SU-DHL-6 (cell line): ENCODE measurements around the gene IFITM5.

ENCODE experiments used
- EZH2phosphoT487 ChIP-seq: fragments of 200-600 bp; sonication (generic), shearing (Covaris generic); conservative IDR thresholded peaks from 2 replicates; pipeline ENCODE4 v1.6.1; 2018; ENCODE audit warnings: mild to moderate bottlenecking, antibody characterized with exemption, low read length, moderate library complexity, mixed read lengths
- TF ChIP-seq, protein P1 (sequence below): fragments of 200-600 bp; sonication (generic); IDR thresholded peaks from one replicate; pipeline ENCODE4 v1.5.1; 2017; ENCODE audit warnings: antibody characterized with exemption, mild to moderate bottlenecking, low read length, moderate library complexity; ENCODE audit not compliant: insufficient read depth, poor library complexity, severe bottlenecking

DNA sequence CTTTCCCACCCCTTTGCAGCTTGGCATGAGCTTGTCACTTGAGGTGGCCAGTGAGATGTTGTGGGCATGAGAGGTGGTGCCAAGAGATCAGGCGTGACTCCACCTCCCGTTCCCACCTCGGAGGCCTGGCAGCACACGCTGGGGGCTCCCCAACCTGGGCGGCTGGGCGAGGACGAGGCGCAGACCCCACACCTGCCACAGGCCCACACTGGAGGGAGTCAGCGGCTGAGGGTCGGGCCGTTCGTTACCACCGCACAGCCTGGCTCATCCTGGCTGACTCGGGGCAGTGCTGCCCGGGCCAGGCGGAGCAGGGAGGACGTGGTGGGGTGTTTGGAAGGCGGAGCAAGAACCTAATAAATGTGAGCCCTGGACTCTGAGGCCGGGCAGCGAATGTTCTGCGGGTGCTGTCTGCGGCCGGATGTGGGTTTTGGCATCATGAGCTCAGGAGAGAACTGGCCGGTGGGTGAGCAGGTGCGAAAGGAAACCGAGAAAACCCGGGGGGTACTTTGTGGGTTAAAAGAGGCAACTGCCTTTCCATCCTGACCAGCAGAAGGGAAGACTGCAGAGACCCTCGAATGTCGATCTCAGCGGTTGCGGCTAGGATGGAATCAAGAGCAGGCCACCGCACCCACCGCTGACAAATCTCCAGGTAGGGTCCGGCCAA is 31.5 kb upstream of the IFITM5 start:
- no peak for TF ChIP-seq EZH2phosphoT487
- TF ChIP-seq, protein P1, sequence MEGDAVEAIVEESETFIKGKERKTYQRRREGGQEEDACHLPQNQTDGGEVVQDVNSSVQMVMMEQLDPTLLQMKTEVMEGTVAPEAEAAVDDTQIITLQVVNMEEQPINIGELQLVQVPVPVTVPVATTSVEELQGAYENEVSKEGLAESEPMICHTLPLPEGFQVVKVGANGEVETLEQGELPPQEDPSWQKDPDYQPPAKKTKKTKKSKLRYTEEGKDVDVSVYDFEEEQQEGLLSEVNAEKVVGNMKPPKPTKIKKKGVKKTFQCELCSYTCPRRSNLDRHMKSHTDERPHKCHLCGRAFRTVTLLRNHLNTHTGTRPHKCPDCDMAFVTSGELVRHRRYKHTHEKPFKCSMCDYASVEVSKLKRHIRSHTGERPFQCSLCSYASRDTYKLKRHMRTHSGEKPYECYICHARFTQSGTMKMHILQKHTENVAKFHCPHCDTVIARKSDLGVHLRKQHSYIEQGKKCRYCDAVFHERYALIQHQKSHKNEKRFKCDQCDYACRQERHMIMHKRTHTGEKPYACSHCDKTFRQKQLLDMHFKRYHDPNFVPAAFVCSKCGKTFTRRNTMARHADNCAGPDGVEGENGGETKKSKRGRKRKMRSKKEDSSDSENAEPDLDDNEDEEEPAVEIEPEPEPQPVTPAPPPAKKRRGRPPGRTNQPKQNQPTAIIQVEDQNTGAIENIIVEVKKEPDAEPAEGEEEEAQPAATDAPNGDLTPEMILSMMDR = no peak
